ENCODE data around the gene FYB1. TPM values are rescaled to one million over a fixed set of nuclear protein-coding genes. Genes with fewer than 3 reads are reported as not detected.

FYB1 gene
- total RNA-seq, 1 experiment from 2014 or later = not detected

- TF ChIP-seq CTCF (conservative IDR thresholded peaks at IDR 0.05; ENCODE audit: low read depth, low read length) = peak; percentile 44
- TF ChIP-seq EZH2 (IDR thresholded peaks at IDR 0.05; ENCODE audit: borderline replicate concordance, low read depth, low read length, poor library complexity, severe bottlenecking) = no peak
Observed at GRCh38 chr5:39106322-39106721, 113.0 kb downstream of the FYB1 start.

GRCh38 chr5:39104221-39104620 is 115.1 kb downstream of the FYB1 start:
- Histone ChIP-seq H3K4me1 (ENCODE audit: insufficient read depth, low read length, poor library complexity, severe bottlenecking) (no peaks in the 10 kb centered on the region), H3K27ac (ENCODE audit: low read depth, low read length, poor library complexity, severe bottlenecking) (no peak overlapping the region), H3K4me3 (ENCODE audit: low read depth, low read length, poor library complexity, severe bottlenecking) (no peak overlapping the region), H3K27me3 (replicated peaks; ENCODE audit: insufficient read depth, low read depth, low read length, poor library complexity) (no peaks in the 10 kb centered on the region), H3K36me3 (ENCODE audit: insufficient read depth, low read length, poor library complexity, severe bottlenecking) (no peaks in the 10 kb centered on the region), H3K9me3 (ENCODE audit: low read depth, low read length, poor library complexity, severe bottlenecking) (no peaks in the 10 kb centered on the region)
- TF ChIP-seq EZH2 (IDR thresholded peaks at IDR 0.05; ENCODE audit: borderline replicate concordance, low read depth, low read length, poor library complexity, severe bottlenecking) (no peak), CTCF (conservative IDR thresholded peaks at IDR 0.05; ENCODE audit: low read depth, low read length) (no peak)
- BruUV-seq (replicated peaks) = no TSS peak
- POLR2A ChIA-PET (ENCODE audit: low non-redundant PET) = no interaction called here
- intact Hi-C loops (cut with micrococcal nuclease; ENCODE audit: unreplicated experiment) = no loop called here
- no peak for DNase-seq (ENCODE audit: low spot score)
- CTCF ChIA-PET = no interaction called here

More at GRCh38 chr5:39106322-39106721, 113.0 kb downstream of the FYB1 start:
- Histone ChIP-seq H3K36me3 (ENCODE audit: insufficient read depth, low read length, poor library complexity, severe bottlenecking) (no peaks in the 10 kb centered on the region), H3K4me3 (ENCODE audit: low read depth, low read length, poor library complexity, severe bottlenecking) (no peak overlapping the region), H3K27me3 (replicated peaks; ENCODE audit: insufficient read depth, low read depth, low read length, poor library complexity) (no peaks in the 10 kb centered on the region), H3K4me1 (ENCODE audit: insufficient read depth, low read length, poor library complexity, severe bottlenecking) (no peaks in the 10 kb centered on the region), H3K27ac (ENCODE audit: low read depth, low read length, poor library complexity, severe bottlenecking) (no peak overlapping the region), H3K9me3 (ENCODE audit: low read depth, low read length, poor library complexity, severe bottlenecking) (no peaks in the 10 kb centered on the region)
- intact Hi-C loops (cut with micrococcal nuclease; ENCODE audit: unreplicated experiment) = no loop called here
- BruUV-seq (replicated peaks) = no TSS peak
- DNase-seq (ENCODE audit: low spot score) = no peak
- CTCF ChIA-PET = no interaction called here
- POLR2A ChIA-PET (ENCODE audit: low non-redundant PET) = no interaction called here

- ChIA-PET POLR2A (ENCODE audit: low non-redundant PET) (no interaction called here), CTCF (no interaction called here)
Observed at GRCh38 chr5:39102684-39103155, 116.6 kb downstream of the FYB1 start.

More at GRCh38 chr5:39102684-39103155, 116.6 kb downstream of the FYB1 start:
- no peak for TF ChIP-seq CTCF (conservative IDR thresholded peaks at IDR 0.05; ENCODE audit: low read depth, low read length)
- TF ChIP-seq EZH2 (IDR thresholded peaks at IDR 0.05; ENCODE audit: borderline replicate concordance, low read depth, low read length, poor library complexity, severe bottlenecking) = no peak
- H3K4me1 ChIP-seq (ENCODE audit: insufficient read depth, low read length, poor library complexity, severe bottlenecking) = no peaks in the 10 kb centered on the region
- BruUV-seq (replicated peaks) = no TSS peak
- intact Hi-C loops (cut with micrococcal nuclease; ENCODE audit: unreplicated experiment) = no loop called here
- H3K27me3 ChIP-seq (replicated peaks; ENCODE audit: insufficient read depth, low read depth, low read length, poor library complexity) = no peaks in the 10 kb centered on the region
- no peaks in the 10 kb centered on the region for H3K36me3 ChIP-seq (ENCODE audit: insufficient read depth, low read length, poor library complexity, severe bottlenecking)
- H3K27ac ChIP-seq (ENCODE audit: low read depth, low read length, poor library complexity, severe bottlenecking) = no peak overlapping the region
- H3K9me3 ChIP-seq (ENCODE audit: low read depth, low read length, poor library complexity, severe bottlenecking) = no peaks in the 10 kb centered on the region
- DNase-seq (ENCODE audit: low spot score) = no peak
- H3K4me3 ChIP-seq (ENCODE audit: low read depth, low read length, poor library complexity, severe bottlenecking) = no peak overlapping the region

All from A673 (cell line).